NT2/D1 (cell line): ENCODE measurements around the gene KIAA0319L.

ENCODE experiments used
- SUZ12 ChIP-seq: IDR thresholded peaks from 2 replicates; pipeline ENCODE4 v1.6.1; 2011; ENCODE audit not compliant: insufficient read length, insufficient read depth; ENCODE audit errors: extremely low read depth
- YY1 ChIP-seq: IDR thresholded peaks from 2 replicates; pipeline ENCODE4 v1.6.1; 2011; ENCODE audit not compliant: insufficient read length, insufficient read depth
- ZNF274 ChIP-seq: IDR thresholded peaks from 2 replicates; pipeline ENCODE4 v1.6.1; 2011; ENCODE audit warnings: mild to moderate bottlenecking, low read depth, low read length

DNA sequence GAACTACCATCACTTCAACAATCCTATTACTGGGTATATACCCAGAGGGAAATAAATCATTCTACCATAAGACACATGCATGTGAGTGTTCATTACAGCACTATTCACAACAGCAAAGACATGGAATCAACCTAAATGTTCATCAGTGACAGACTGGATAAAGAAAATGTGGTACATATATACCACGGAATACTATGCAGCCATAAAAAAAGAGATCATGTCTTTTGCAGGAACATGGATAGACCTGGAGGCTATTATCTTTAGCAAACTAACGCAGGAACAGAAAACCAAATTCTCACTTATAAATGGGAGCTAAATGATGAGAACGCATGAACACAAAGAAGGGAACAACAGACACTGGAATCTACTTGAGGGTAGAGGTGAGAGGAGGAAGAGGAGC is 39.0 kb downstream of the KIAA0319L start:
- TF ChIP-seq SUZ12 (no peak), YY1 (no peak), ZNF274 (no peak)
